ENCODE data around the gene ACD.

Gene ACD

GRCh38 chr16:67661101-67661761 lies 1.2 kb upstream of the ACD start:
- no peak for DNase-seq

- peak; percentile 86 for DNase-seq
Measured at GRCh38 chr16:67660564-67661028, 536 bp upstream of the ACD start, which contains the start of gene PARD6A. Gene PARD6A (plus strand): TSS chr16:67660960. CDS start chr16:67661039, 79 bp downstream.

- DNase-seq, result no peak
Measured at GRCh38 chr16:67658849-67659674, 998 bp downstream of the ACD start.

- no peak for DNase-seq
Measured at GRCh38 chr16:67657751-67658518, 2.1 kb downstream of the ACD start.

GRCh38 chr16:67657017-67657608 lies 2.9 kb downstream of the ACD start:
- no peak for DNase-seq

GRCh38 chr16:67656344-67657016 lies 3.6 kb downstream of the ACD start:
- no peak for DNase-seq

- no peak for DNase-seq
Measured at GRCh38 chr16:67655363-67655762, 4.7 kb downstream of the ACD start.

GRCh38 chr16:67654403-67654911 lies 5.6 kb downstream of the ACD start:
- no peak for DNase-seq

GRCh38 chr16:67653789-67654402 lies 6.2 kb downstream of the ACD start:
- DNase-seq, result no peak

GRCh38 chr16:67653128-67653788 lies 6.8 kb downstream of the ACD start:
- no peak for DNase-seq

GRCh38 chr16:67652578-67653127 lies 7.4 kb downstream of the ACD start:
- no peak for DNase-seq

- DNase-seq, result no peak
Measured at GRCh38 chr16:67651847-67652246, 8.2 kb downstream of the ACD start.

GRCh38 chr16:67651039-67651438 lies 9.0 kb downstream of the ACD start:
- no peak for DNase-seq

GRCh38 chr16:67650023-67650422 lies 10.0 kb downstream of the ACD start:
- DNase-seq, result no peak

GRCh38 chr16:67649494-67649931 lies 10.5 kb downstream of the ACD start:
- no peak for DNase-seq

GRCh38 chr16:67648764-67649407 lies 11.2 kb downstream of the ACD start:
- DNase-seq, result no peak

GRCh38 chr16:67648088-67648763 lies 11.8 kb downstream of the ACD start:
- DNase-seq, result no peak

- no peak for DNase-seq
Measured at GRCh38 chr16:67647681-67648080, 12.4 kb downstream of the ACD start.

- DNase-seq, result no peak
Measured at GRCh38 chr16:67647111-67647651, 12.9 kb downstream of the ACD start.

All from SHP77 treated with DMSO at 0.1 percent for 48 hours (cell line).